ENCODE results near the gene MT1F. TPM values are rescaled to one million over a fixed set of nuclear protein-coding genes. Genes with fewer than 3 reads are reported as not detected.

MT1F gene
- 7.8 to 18.7 TPM (median 12.3 TPM) in 5 replicates for total RNA-seq (2022; extraction: Qiagen RNA extraction; ENCODE audit: low read depth)

GRCh38 chr16:56657555-56658326 is at the start of gene MT1F:
MT1F (plus strand) TSS chr16:56657959; CDS start chr16:56658059, 100 bp downstream.

GRCh38 chr16:56608043-56608875 is 49.5 kb upstream of the MT1F start, which contains the start of gene MT2A:
MT2A (plus strand) TSS chr16:56608584; CDS start chr16:56608656, 72 bp downstream.

GRCh38 chr16:56625140-56625942 is 32.4 kb upstream of the MT1F start, which contains the start of gene MT1E:
MT1E (plus strand) TSS chr16:56625781; CDS start chr16:56625852, 71 bp downstream.

GRCh38 chr16:56632156-56632847 is 25.5 kb upstream of the MT1F start, which contains the start of gene MT1M:
MT1M (plus strand) TSS chr16:56632659; CDS start chr16:56632732, 73 bp downstream.

GRCh38 chr16:56637814-56638750 is 19.7 kb upstream of the MT1F start, which contains the start of gene MT1A:
MT1A (plus strand) TSS chr16:56638666; CDS start chr16:56638739, 73 bp downstream.

GRCh38 chr16:56651586-56651985 is 6.2 kb upstream of the MT1F start, which contains the start of gene MT1B:
MT1B (plus strand) TSS chr16:56651886; CDS start chr16:56651954, 68 bp downstream.

GRCh38 chr16:56667581-56668571 is 10.1 kb downstream of the MT1F start, which contains the start of gene MT1G:
MT1G (minus strand) TSS chr16:56668065; CDS start chr16:56667993, 72 bp downstream.

GRCh38 chr16:56669005-56669839 is 11.5 kb downstream of the MT1F start, which contains the start of gene MT1H:
MT1H (plus strand) TSS chr16:56669814; CDS start chr16:56669885, 71 bp downstream.

GRCh38 chr16:56681939-56682702 is 24.4 kb downstream of the MT1F start, which contains the start of gene MT1X:
MT1X (plus strand) TSS chr16:56682470; CDS start chr16:56682541, 71 bp downstream.

Other genes starting within 250 kb of the MT1F start
- 56.4 to 67.6 TPM (median 59.3 TPM) in 5 replicates for gene AMFR, start 232.4 kb upstream of the MT1F start, total RNA-seq (2022; extraction: Qiagen RNA extraction; ENCODE audit: low read depth)
- gene NUDT21, start 206.6 kb upstream of the MT1F start, total RNA-seq (2022; extraction: Qiagen RNA extraction; ENCODE audit: low read depth): 105 to 122 TPM (median 110 TPM) in 5 replicates
- gene OGFOD1, start 206.4 kb upstream of the MT1F start, total RNA-seq (2022; extraction: Qiagen RNA extraction; ENCODE audit: low read depth): 63.9 to 103 TPM (median 74.3 TPM) in 5 replicates
- gene BBS2, start 137.9 kb upstream of the MT1F start, total RNA-seq (2022; extraction: Qiagen RNA extraction; ENCODE audit: low read depth): 16.3 to 21.6 TPM (median 19.4 TPM) in 5 replicates
- gene MT4, start 92.9 kb upstream of the MT1F start, total RNA-seq (2022; extraction: Qiagen RNA extraction; ENCODE audit: low read depth): not detected in 5 replicates
- gene MT3, start 68.4 kb upstream of the MT1F start, total RNA-seq (2022; extraction: Qiagen RNA extraction; ENCODE audit: low read depth): 1.5 TPM in 1 of 5 replicates, not detected in the others
- gene MT2A, start 49.4 kb upstream of the MT1F start, total RNA-seq (2022; extraction: Qiagen RNA extraction; ENCODE audit: low read depth): 559 to 813 TPM (median 661 TPM) in 5 replicates
- gene MT1E, start 32.2 kb upstream of the MT1F start, total RNA-seq (2022; extraction: Qiagen RNA extraction; ENCODE audit: low read depth): 0.80 TPM in 1 of 5 replicates, not detected in the others
- gene MT1M, start 25.3 kb upstream of the MT1F start, total RNA-seq (2022; extraction: Qiagen RNA extraction; ENCODE audit: low read depth): not detected in 5 replicates
- gene MT1A, start 19.3 kb upstream of the MT1F start, total RNA-seq (2022; extraction: Qiagen RNA extraction; ENCODE audit: low read depth): 11.0 to 18.4 TPM (median 16.2 TPM) in 5 replicates
- gene MT1B, start 6.1 kb upstream of the MT1F start, total RNA-seq (2022; extraction: Qiagen RNA extraction; ENCODE audit: low read depth): not detected in 5 replicates
- gene MT1G, start 10.1 kb downstream of the MT1F start, total RNA-seq (2022; extraction: Qiagen RNA extraction; ENCODE audit: low read depth): not detected in 5 replicates
- not detected in 5 replicates for gene MT1H, start 11.9 kb downstream of the MT1F start, total RNA-seq (2022; extraction: Qiagen RNA extraction; ENCODE audit: low read depth)
- gene MT1X, start 24.5 kb downstream of the MT1F start, total RNA-seq (2022; extraction: Qiagen RNA extraction; ENCODE audit: low read depth): 152 to 245 TPM (median 180 TPM) in 5 replicates
- gene NUP93, start 72.2 kb downstream of the MT1F start, total RNA-seq (2022; extraction: Qiagen RNA extraction; ENCODE audit: low read depth): 80.5 to 105 TPM (median 103 TPM) in 5 replicates
- gene SLC12A3, start 207.2 kb downstream of the MT1F start, total RNA-seq (2022; extraction: Qiagen RNA extraction; ENCODE audit: low read depth): not detected in 5 replicates